Measurements from ENCODE around the gene MYH10.
A peak's percentile ranks its signal among the peaks of the same experiment; 100 is the strongest.

Gene MYH10

GRCh38 chr17:8651013-8651412 lies 20.5 kb upstream of the MYH10 start:
- no peak for DNase-seq
- in situ Hi-C loops (cut with HindIII; ENCODE audit: low pct_ligation_motif_present, low pct_unique_long_range_greater_than_20kb, low sequenced_read_pairs): no loop called here

GRCh38 chr17:8650119-8650499 lies 19.6 kb upstream of the MYH10 start:
- no peak for DNase-seq
- in situ Hi-C loops (cut with HindIII; ENCODE audit: low pct_ligation_motif_present, low pct_unique_long_range_greater_than_20kb, low sequenced_read_pairs): no loop called here

- in situ Hi-C loops (cut with HindIII; ENCODE audit: low pct_ligation_motif_present, low pct_unique_long_range_greater_than_20kb, low sequenced_read_pairs): no loop called here
- DNase-seq: no peak
Measured at GRCh38 chr17:8649157-8650118, 18.9 kb upstream of the MYH10 start.

GRCh38 chr17:8647956-8648355 lies 17.4 kb upstream of the MYH10 start:
- in situ Hi-C loops (cut with HindIII; ENCODE audit: low pct_ligation_motif_present, low pct_unique_long_range_greater_than_20kb, low sequenced_read_pairs): no loop called here

GRCh38 chr17:8647202-8647601 lies 16.7 kb upstream of the MYH10 start:
- DNase-seq: no peak
- in situ Hi-C loops (cut with HindIII; ENCODE audit: low pct_ligation_motif_present, low pct_unique_long_range_greater_than_20kb, low sequenced_read_pairs): no loop called here

More at GRCh38 chr17:8647956-8648355, 17.4 kb upstream of the MYH10 start:
- DNase-seq: no peak

GRCh38 chr17:8644507-8644902 lies 14.0 kb upstream of the MYH10 start:
- DNase-seq: no peak
- in situ Hi-C loops (cut with HindIII; ENCODE audit: low pct_ligation_motif_present, low pct_unique_long_range_greater_than_20kb, low sequenced_read_pairs): no loop called here

GRCh38 chr17:8643855-8644506 lies 13.5 kb upstream of the MYH10 start:
- in situ Hi-C loops (cut with HindIII; ENCODE audit: low pct_ligation_motif_present, low pct_unique_long_range_greater_than_20kb, low sequenced_read_pairs): no loop called here
- DNase-seq: no peak

GRCh38 chr17:8639709-8640108 lies 9.2 kb upstream of the MYH10 start:
- DNase-seq: no peak
- in situ Hi-C loops (cut with HindIII; ENCODE audit: low pct_ligation_motif_present, low pct_unique_long_range_greater_than_20kb, low sequenced_read_pairs): no loop called here

GRCh38 chr17:8632061-8632460 lies 1.5 kb upstream of the MYH10 start:
- DNase-seq: no peak
- in situ Hi-C loops (cut with HindIII; ENCODE audit: low pct_ligation_motif_present, low pct_unique_long_range_greater_than_20kb, low sequenced_read_pairs): no loop called here

GRCh38 chr17:8631554-8631877 lies 991 bp upstream of the MYH10 start:
- no peak for DNase-seq
- in situ Hi-C loops (cut with HindIII; ENCODE audit: low pct_ligation_motif_present, low pct_unique_long_range_greater_than_20kb, low sequenced_read_pairs): no loop called here

GRCh38 chr17:8630802-8631553 lies 453 bp upstream of the MYH10 start:
- DNase-seq: peak; percentile 100
- in situ Hi-C loops (cut with HindIII; ENCODE audit: low pct_ligation_motif_present, low pct_unique_long_range_greater_than_20kb, low sequenced_read_pairs): no loop called here

- peak; percentile 26 for DNase-seq
- in situ Hi-C loops (cut with HindIII; ENCODE audit: low pct_ligation_motif_present, low pct_unique_long_range_greater_than_20kb, low sequenced_read_pairs): no loop called here
Measured at GRCh38 chr17:8629371-8630226, 926 bp downstream of the MYH10 start.

- DNase-seq: no peak
- in situ Hi-C loops (cut with HindIII; ENCODE audit: low pct_ligation_motif_present, low pct_unique_long_range_greater_than_20kb, low sequenced_read_pairs): no loop called here
Measured at GRCh38 chr17:8628609-8629169, 1.8 kb downstream of the MYH10 start.

- in situ Hi-C loops (cut with HindIII; ENCODE audit: low pct_ligation_motif_present, low pct_unique_long_range_greater_than_20kb, low sequenced_read_pairs): no loop called here
- DNase-seq: no peak
Measured at GRCh38 chr17:8628172-8628571, 2.4 kb downstream of the MYH10 start.

GRCh38 chr17:8623591-8623990 lies 6.9 kb downstream of the MYH10 start:
- no peak for DNase-seq
- in situ Hi-C loops (cut with HindIII; ENCODE audit: low pct_ligation_motif_present, low pct_unique_long_range_greater_than_20kb, low sequenced_read_pairs): no loop called here

- in situ Hi-C loops (cut with HindIII; ENCODE audit: low pct_ligation_motif_present, low pct_unique_long_range_greater_than_20kb, low sequenced_read_pairs): no loop called here
- no peak for DNase-seq
Measured at GRCh38 chr17:8622191-8622590, 8.3 kb downstream of the MYH10 start.

GRCh38 chr17:8621585-8621984 lies 8.9 kb downstream of the MYH10 start:
- in situ Hi-C loops (cut with HindIII; ENCODE audit: low pct_ligation_motif_present, low pct_unique_long_range_greater_than_20kb, low sequenced_read_pairs): no loop called here
- DNase-seq: peak; percentile 4

- in situ Hi-C loops (cut with HindIII; ENCODE audit: low pct_ligation_motif_present, low pct_unique_long_range_greater_than_20kb, low sequenced_read_pairs): no loop called here
- DNase-seq: no peak
Measured at GRCh38 chr17:8619294-8619693, 11.2 kb downstream of the MYH10 start.
